ENCODE data around the gene ELAVL2.

ELAVL2 gene

DNA sequence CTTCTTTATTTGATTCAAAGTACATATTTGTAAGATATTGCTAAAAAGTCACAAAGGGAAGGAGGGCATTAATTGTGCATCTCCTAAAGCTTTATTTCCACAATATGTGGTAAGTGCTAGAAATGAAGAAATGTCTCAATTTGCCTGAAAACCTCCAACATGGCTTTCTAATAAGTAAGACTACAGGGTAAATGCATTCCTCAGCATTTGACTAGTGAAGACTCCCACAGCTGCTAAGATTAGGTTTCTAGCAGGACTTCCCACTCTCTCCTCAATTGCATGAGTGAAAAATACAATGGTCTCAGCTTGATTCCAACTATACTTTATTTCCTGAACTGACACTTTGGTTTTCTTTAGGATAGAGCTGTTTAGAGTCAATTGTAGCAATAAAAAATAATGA lies 162.1 kb downstream of the ELAVL2 start:
- H3K4me3 ChIP-seq (ENCODE audit: low read depth, low read length): no peak overlapping the region
- TF ChIP-seq, protein P1, sequence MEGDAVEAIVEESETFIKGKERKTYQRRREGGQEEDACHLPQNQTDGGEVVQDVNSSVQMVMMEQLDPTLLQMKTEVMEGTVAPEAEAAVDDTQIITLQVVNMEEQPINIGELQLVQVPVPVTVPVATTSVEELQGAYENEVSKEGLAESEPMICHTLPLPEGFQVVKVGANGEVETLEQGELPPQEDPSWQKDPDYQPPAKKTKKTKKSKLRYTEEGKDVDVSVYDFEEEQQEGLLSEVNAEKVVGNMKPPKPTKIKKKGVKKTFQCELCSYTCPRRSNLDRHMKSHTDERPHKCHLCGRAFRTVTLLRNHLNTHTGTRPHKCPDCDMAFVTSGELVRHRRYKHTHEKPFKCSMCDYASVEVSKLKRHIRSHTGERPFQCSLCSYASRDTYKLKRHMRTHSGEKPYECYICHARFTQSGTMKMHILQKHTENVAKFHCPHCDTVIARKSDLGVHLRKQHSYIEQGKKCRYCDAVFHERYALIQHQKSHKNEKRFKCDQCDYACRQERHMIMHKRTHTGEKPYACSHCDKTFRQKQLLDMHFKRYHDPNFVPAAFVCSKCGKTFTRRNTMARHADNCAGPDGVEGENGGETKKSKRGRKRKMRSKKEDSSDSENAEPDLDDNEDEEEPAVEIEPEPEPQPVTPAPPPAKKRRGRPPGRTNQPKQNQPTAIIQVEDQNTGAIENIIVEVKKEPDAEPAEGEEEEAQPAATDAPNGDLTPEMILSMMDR (IDR thresholded peaks at IDR 0.05; ENCODE audit: borderline replicate concordance, insufficient read depth, low read depth, low read length): no peak

DNA sequence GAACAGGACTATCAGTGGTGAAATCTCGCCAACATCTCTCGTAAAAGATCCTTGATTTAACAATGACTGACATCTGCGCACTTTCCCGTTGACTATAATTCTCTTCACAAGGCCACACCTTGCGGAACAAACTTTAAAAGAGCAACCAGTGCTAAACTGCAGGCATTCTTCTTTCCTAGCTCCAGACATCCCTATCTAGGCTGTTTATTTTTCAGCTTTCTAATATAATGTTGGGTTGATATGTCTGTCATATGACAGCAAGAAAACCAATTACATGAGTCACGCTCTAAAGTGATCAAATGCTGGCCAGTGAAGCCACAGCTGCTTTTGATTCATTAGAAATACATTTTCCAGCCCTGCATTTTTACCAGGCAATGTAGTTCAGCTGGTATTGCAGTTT lies 162.5 kb downstream of the ELAVL2 start:
- no peak overlapping the region for H3K4me3 ChIP-seq (ENCODE audit: low read depth, low read length)
- TF ChIP-seq, protein P1 (IDR thresholded peaks at IDR 0.05; ENCODE audit: borderline replicate concordance, insufficient read depth, low read depth, low read length): no peak

DNA sequence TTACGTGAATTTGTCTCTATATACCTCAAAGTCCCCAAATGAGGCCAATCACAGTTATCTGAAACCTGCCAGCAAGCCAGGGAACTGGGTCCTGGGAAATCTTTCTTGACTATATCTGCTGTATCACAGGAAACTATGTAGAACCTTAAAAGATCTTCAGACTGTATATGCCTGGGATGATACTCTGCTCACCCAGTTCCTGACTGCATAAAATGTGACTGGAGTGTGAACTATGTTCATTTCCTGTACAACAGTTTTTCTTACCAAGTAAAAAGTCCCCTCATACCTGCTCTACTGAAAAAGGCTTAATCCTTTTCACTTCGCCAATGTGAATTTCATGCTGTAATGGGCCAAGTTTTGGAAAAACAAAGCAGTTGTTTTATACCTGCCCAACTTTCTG lies 162.9 kb downstream of the ELAVL2 start:
- H3K4me3 ChIP-seq (ENCODE audit: low read depth, low read length): no peak overlapping the region
- TF ChIP-seq, protein P1 (IDR thresholded peaks at IDR 0.05; ENCODE audit: borderline replicate concordance, insufficient read depth, low read depth, low read length): no peak

DNA sequence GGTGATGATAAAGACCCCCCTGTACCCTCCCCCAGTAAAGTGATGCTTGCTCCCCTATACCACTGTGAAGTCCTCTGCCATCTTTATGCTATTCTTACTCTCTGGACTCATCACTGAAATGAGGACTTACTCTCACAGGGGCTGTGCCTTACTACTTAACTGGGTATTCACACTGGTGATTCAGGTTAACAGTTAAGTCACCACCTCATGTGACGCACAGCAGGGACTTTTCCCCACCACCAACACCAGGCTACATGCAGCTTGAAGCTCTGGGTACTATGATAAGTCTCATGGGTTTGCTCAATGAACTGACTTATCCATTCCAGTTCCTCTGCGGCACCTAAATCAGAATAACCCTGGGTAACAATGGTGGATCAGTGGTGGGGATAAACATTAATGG lies 163.7 kb downstream of the ELAVL2 start:
- TF ChIP-seq, protein P1 (IDR thresholded peaks at IDR 0.05; ENCODE audit: borderline replicate concordance, insufficient read depth, low read depth, low read length): no peak
- H3K4me3 ChIP-seq (ENCODE audit: low read depth, low read length): no peak overlapping the region

DNA sequence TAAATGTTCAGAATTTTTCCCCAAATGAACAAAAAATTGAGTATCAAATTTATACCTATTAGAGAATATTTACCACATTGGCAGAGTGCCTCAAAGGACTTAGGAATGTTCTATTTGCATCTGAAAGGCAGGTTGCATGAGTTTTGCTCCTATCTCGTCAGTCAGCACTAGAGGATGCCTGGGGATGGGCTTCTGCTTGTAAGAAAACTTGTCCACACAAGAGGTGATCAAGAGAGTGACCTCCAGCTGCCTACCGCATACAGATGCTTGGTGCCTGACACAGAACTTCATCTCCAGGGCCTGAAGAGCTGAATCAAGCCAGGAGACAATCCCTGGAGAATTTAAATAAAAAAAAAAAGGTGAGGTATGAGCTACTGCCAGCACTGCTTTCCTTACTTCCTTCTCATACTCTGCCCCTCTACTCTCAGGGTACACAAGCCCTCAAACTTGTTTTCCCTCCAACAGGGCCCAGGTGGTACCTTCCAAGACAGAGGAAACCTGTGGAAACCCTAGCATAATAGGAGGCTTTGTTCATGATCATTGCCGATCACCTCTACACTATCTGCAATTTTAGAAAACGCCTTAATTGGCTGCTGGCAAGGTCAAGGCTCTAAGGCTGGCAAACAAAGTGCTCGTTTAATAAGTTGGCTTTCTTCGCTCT lies 166.6 kb downstream of the ELAVL2 start:
- TF ChIP-seq, protein P1 (IDR thresholded peaks at IDR 0.05; ENCODE audit: borderline replicate concordance, insufficient read depth, low read depth, low read length): no peak
- no peak overlapping the region for H3K4me3 ChIP-seq (ENCODE audit: low read depth, low read length)

DNA sequence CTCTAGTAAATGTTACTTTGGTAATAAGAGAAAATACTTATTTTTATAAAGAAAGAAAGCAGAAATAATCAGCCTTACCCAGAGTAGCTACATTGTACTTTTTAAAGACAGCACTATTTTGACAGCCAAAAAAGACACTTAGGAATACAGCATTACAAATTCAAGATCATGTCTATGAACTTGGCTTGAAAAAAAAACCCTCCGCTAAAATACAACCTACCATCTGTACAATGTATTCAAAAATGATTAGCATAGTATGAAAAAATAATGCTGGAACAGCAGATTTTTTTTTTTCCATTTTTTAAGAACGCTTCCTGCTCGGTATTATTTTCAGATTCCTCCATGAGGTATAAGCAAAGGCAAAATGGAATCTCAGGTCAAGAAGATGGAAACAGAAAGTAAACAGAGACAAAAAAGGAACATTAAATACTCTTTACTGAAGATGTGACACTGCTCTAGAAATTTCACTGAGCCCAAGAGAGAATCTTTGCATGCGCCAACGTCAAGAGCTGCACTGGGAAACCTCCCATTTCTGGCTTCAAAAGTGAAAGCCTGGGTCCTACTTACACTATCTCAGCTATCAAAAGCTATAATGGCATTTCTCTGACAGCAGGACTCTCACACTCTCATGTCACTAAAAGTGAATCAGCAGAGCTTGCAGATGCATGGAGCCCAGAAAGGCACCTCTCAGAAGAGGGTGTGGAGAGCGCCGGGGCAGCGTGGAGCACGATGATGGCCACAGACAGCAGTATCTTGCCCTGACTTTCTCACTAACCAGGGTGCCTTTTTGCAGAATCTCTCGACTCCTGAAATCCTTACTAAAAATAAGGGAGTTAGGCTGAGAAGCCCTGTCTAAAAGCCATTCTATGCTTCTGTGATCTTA lies 167.4 kb downstream of the ELAVL2 start:
- no peak overlapping the region for H3K4me3 ChIP-seq (ENCODE audit: low read depth, low read length)
- TF ChIP-seq, protein P1 (IDR thresholded peaks at IDR 0.05; ENCODE audit: borderline replicate concordance, insufficient read depth, low read depth, low read length): no peak

DNA sequence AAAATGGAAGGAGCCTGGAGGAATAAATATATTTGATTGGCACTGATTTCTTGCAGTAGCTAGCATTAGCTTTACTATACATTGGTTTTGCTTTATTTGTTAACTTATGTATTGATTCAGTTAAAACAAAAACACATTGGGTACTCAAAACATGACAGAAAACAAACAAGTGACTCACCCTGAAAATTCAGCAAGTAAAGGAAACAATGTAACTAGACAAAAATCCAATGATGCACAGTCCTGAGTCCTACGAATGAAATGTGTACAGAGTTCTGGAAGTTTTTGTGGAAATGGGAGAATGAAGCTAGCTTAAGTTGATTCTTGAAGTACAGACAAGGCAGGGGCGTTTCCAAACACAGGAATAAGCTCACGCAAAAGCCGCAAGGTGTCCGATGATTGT lies 175.0 kb downstream of the ELAVL2 start:
- no peak overlapping the region for H3K4me3 ChIP-seq (ENCODE audit: low read depth, low read length)
- TF ChIP-seq, protein P1 (IDR thresholded peaks at IDR 0.05; ENCODE audit: borderline replicate concordance, insufficient read depth, low read depth, low read length): no peak

Data from GM12875 (cell line).